ENCODE results near the gene SIK3. TPM values are rescaled to one million over a fixed set of nuclear protein-coding genes. Genes with fewer than 3 reads are reported as not detected.

Gene SIK3
- total RNA-seq, 1 experiment from 2014 or later = 34.4 TPM

DNA sequence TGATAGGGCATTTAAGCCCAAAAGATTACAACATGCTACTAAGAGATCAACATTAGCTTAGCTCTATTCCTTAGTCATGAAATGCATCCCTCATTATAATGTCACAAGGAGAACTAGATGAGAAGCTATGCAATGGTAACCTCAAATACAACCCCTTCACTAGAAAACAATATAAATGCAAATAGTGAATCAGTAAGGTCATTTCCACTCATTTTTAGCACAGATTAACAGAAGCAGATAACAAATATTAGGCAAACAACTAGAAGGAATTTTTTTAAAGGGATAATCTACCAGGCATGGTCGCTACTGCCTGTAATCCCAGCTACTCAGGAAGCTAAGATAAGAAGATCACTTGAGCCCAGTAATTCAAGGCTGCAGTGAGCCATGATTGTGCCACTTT, 28.2 kb downstream of the SIK3 start:
- peaks cover 17% of the 10 kb centered on the region for H3K4me1 Mint-ChIP-seq

More for the DNA sequence above, 28.2 kb downstream of the SIK3 start:
- ChIA-PET CTCF (interaction anchor here (1.6 kb wide), 1 partner anchor 190 kb away, joined by 4 read pairs; no protein-coding TSS in a partner anchor), POLR2A (interaction anchor here (0.7 kb wide), 1 partner anchor 20 kb away, joined by 6 read pairs; no protein-coding TSS in a partner anchor)
- TF ChIP-seq AR (CRISPR knock-in tag; IDR thresholded peaks at IDR 0.05) (no peak), GTF2I (CRISPR knock-in tag; conservative IDR thresholded peaks at IDR 0.05) (no peak), SMAD4 (CRISPR knock-in tag; IDR thresholded peaks at IDR 0.05) (no peak), USF2 (CRISPR knock-in tag; IDR thresholded peaks at IDR 0.05) (no peak), NFATC4 (CRISPR knock-in tag; IDR thresholded peaks at IDR 0.05) (no peak), MXD4 (CRISPR knock-in tag; IDR thresholded peaks at IDR 0.05; ENCODE audit: borderline replicate concordance) (no peak), MYBL2 (CRISPR knock-in tag; IDR thresholded peaks at IDR 0.05) (no peak), AFF4 (CRISPR knock-in tag; IDR thresholded peaks at IDR 0.05; ENCODE audit: borderline replicate concordance) (no peak), ATF2 (CRISPR knock-in tag; IDR thresholded peaks at IDR 0.05; ENCODE audit: borderline replicate concordance, low read depth) (no peak)
- TF ChIP-seq, protein P1, sequence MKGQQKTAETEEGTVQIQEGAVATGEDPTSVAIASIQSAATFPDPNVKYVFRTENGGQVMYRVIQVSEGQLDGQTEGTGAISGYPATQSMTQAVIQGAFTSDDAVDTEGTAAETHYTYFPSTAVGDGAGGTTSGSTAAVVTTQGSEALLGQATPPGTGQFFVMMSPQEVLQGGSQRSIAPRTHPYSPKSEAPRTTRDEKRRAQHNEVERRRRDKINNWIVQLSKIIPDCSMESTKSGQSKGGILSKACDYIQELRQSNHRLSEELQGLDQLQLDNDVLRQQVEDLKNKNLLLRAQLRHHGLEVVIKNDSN (CRISPR knock-in tag; IDR thresholded peaks at IDR 0.05) = no peak
- TF ChIP-seq, protein P2, sequence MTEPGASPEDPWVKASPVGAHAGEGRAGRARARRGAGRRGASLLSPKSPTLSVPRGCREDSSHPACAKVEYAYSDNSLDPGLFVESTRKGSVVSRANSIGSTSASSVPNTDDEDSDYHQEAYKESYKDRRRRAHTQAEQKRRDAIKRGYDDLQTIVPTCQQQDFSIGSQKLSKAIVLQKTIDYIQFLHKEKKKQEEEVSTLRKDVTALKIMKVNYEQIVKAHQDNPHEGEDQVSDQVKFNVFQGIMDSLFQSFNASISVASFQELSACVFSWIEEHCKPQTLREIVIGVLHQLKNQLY (CRISPR knock-in tag; IDR thresholded peaks at IDR 0.05) = no peak
- TF ChIP-seq, protein P3, sequence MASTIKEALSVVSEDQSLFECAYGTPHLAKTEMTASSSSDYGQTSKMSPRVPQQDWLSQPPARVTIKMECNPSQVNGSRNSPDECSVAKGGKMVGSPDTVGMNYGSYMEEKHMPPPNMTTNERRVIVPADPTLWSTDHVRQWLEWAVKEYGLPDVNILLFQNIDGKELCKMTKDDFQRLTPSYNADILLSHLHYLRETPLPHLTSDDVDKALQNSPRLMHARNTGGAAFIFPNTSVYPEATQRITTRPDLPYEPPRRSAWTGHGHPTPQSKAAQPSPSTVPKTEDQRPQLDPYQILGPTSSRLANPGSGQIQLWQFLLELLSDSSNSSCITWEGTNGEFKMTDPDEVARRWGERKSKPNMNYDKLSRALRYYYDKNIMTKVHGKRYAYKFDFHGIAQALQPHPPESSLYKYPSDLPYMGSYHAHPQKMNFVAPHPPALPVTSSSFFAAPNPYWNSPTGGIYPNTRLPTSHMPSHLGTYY (CRISPR knock-in tag; IDR thresholded peaks at IDR 0.05) = no peak
- ATAC-seq = no peak
- no peaks in the 10 kb centered on the region for H3K9me3 Mint-ChIP-seq
- no peak for DNase-seq (ENCODE audit: low spot score)
- no peak overlapping the region for H3K4me3 Mint-ChIP-seq
- no peaks in the 10 kb centered on the region for H3K36me3 Mint-ChIP-seq
- no peaks in the 10 kb centered on the region for H3K27me3 Mint-ChIP-seq (ENCODE audit: low read depth)
- H3K27ac Mint-ChIP-seq = peak overlapping the region; percentile 34; the same call in 1 of the 2 replicates

Measured in WTC11 (cell line).